ENCODE results near the gene MOXD1.

MOXD1 gene

GRCh38 chr6:132400883-132401617, at the start of gene MOXD1:
Gene MOXD1, minus strand, starts transcription at chr6:132401475. Its CDS starts 49 bp downstream, at chr6:132401426.
- in situ Hi-C loops (cut with MboI; ENCODE audit: low sequenced_read_pairs) = no loop called here

GRCh38 chr6:132446855-132447241, 45.6 kb upstream of the MOXD1 start:
- in situ Hi-C loops (cut with MboI; ENCODE audit: low sequenced_read_pairs) = no loop called here

GRCh38 chr6:132446141-132446854, 45.0 kb upstream of the MOXD1 start:
- in situ Hi-C loops (cut with MboI; ENCODE audit: low sequenced_read_pairs) = no loop called here

- in situ Hi-C loops (cut with MboI; ENCODE audit: low sequenced_read_pairs) = no loop called here
These were observed 44.1 kb upstream of the MOXD1 start for GRCh38 chr6:132445201-132445951.

GRCh38 chr6:132443206-132443605, 41.9 kb upstream of the MOXD1 start:
- in situ Hi-C loops (cut with MboI; ENCODE audit: low sequenced_read_pairs) = no loop called here

- in situ Hi-C loops (cut with MboI; ENCODE audit: low sequenced_read_pairs) = no loop called here
These were observed 28.8 kb upstream of the MOXD1 start for GRCh38 chr6:132430110-132430509.

GRCh38 chr6:132425176-132425575, 23.9 kb upstream of the MOXD1 start:
- in situ Hi-C loops (cut with MboI; ENCODE audit: low sequenced_read_pairs) = no loop called here

- in situ Hi-C loops (cut with MboI; ENCODE audit: low sequenced_read_pairs) = no loop called here
These were observed 22.6 kb upstream of the MOXD1 start for GRCh38 chr6:132423839-132424238.

- in situ Hi-C loops (cut with MboI; ENCODE audit: low sequenced_read_pairs) = no loop called here
These were observed 17.1 kb upstream of the MOXD1 start for GRCh38 chr6:132418235-132418965.

GRCh38 chr6:132414761-132415160, 13.5 kb upstream of the MOXD1 start:
- in situ Hi-C loops (cut with MboI; ENCODE audit: low sequenced_read_pairs) = no loop called here

- in situ Hi-C loops (cut with MboI; ENCODE audit: low sequenced_read_pairs) = no loop called here
These were observed 13.0 kb upstream of the MOXD1 start for GRCh38 chr6:132414322-132414721.

- in situ Hi-C loops (cut with MboI; ENCODE audit: low sequenced_read_pairs) = no loop called here
These were observed 12.2 kb upstream of the MOXD1 start for GRCh38 chr6:132413499-132413802.

GRCh38 chr6:132412656-132413498, 11.6 kb upstream of the MOXD1 start:
- in situ Hi-C loops (cut with MboI; ENCODE audit: low sequenced_read_pairs) = no loop called here

- in situ Hi-C loops (cut with MboI; ENCODE audit: low sequenced_read_pairs) = no loop called here
These were observed 10.0 kb upstream of the MOXD1 start for GRCh38 chr6:132411296-132411695.

GRCh38 chr6:132410830-132411229, 9.6 kb upstream of the MOXD1 start:
- in situ Hi-C loops (cut with MboI; ENCODE audit: low sequenced_read_pairs) = no loop called here

- in situ Hi-C loops (cut with MboI; ENCODE audit: low sequenced_read_pairs) = no loop called here
These were observed 4.1 kb upstream of the MOXD1 start for GRCh38 chr6:132405143-132405915.

- in situ Hi-C loops (cut with MboI; ENCODE audit: low sequenced_read_pairs) = no loop called here
These were observed 3.5 kb upstream of the MOXD1 start for GRCh38 chr6:132404736-132405135.

GRCh38 chr6:132404330-132404729, 3.1 kb upstream of the MOXD1 start:
- in situ Hi-C loops (cut with MboI; ENCODE audit: low sequenced_read_pairs) = no loop called here

GRCh38 chr6:132401618-132402285, 477 bp upstream of the MOXD1 start:
- in situ Hi-C loops (cut with MboI; ENCODE audit: low sequenced_read_pairs) = no loop called here
